Hematopoietic multipotent progenitor cell treated with erythropoietin and hydrocortisone succinate and interleukin-3 and kit ligand, for 15 days (in vitro differentiated cells): ENCODE data around the gene NKAIN2.
"Not testable (repeated sequence)": the region's sequence is repeated elsewhere in the genome, so short reads cannot be mapped to it uniquely, and the experiment has no call there.

ENCODE experiments used
- DNase-seq: peaks from one replicate; pipeline ENCODE4 v3.0.0-alpha.2; 2015; ENCODE audit warnings: low spot score

Gene NKAIN2

DNA sequence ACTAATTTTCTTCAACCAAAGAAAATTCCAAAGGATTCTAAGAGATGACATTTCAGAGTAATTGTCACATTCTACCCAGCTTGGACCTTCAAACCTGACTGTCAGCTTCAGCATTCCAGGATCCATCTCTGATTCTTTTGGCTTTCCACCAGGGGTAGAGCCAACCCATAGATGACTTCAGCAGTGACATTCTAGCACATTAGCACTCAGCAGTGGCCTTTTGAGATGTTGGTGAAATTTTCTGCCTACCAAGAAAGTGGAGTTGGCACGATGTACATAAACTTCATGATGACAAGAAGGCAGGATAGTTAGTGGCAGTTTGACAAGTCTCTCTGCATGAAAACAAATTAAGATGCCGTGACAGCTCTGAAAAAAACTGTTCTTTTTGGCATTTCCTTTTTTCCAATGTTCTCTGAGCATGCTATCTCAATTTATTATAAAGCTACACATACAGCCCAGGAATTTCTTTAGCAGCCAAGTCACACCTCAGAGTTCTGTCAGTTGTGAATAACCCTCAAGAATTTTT is 692.1 kb downstream of the NKAIN2 start:
- DNase-seq: no peak

DNA sequence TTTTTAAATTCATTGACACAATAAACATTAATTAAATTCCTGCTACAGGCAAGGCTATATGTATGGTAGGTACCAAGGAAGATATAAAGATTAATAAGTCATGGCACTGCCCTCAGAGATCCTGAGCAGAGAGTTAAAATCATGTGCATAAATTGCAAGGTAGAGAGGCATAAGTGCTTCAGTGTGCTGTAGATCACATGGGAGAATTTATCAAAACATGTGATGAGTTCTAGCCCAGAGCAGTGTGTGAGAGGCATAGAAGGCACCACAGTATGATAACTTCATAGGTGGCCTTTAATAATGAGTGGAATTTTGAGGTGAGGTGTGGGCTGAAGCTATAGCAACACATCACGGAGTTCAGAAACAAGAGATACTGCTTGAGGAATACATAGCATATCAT is 692.7 kb downstream of the NKAIN2 start:
- no peak for DNase-seq

DNA sequence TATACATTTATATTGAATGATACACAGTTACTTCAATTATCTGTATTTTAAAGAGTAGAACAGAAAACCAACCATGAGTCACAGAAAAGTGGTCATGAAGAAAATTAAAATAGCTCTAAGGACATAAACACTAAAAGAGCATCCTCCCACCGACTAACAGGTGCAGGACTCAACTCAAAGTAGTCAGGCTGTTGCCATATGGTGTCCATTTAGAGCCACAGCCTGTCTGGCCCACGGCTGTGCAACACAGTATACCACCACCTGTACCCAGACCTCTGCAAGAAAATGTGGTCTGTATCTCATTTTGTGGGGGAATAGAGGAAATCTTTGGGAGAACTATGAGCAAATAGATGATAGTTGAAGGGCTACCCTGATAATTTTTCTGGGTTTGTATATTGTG is 708.8 kb downstream of the NKAIN2 start:
- DNase-seq: no peak

DNA sequence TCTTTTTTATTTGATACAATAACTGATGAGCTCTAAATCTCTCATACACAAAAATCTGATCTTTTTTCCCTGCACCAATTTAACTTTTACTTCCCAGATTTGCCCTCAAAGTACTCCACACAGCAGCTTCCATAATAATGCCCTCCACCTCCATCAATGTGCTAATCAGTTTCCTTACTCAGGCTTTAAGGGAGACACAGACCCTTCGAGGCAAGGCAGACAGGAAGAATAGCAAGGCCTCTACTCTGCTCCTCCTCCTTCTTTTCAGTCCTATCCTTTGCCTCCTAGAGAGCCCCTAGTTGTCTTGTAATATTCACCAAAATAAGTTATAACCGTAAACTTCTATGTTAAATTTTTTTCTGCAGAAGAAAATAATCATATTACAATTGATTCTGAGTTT is 713.7 kb downstream of the NKAIN2 start:
- no peak for DNase-seq

GRCh38 chr6:124520514-124520913 is 716.8 kb downstream of the NKAIN2 start:
- DNase-seq: no peak

GRCh38 chr6:124522335-124522734 is 718.7 kb downstream of the NKAIN2 start:
- no peak for DNase-seq

GRCh38 chr6:124524491-124525200 is 721.0 kb downstream of the NKAIN2 start:
- DNase-seq: no peak

GRCh38 chr6:124530926-124531325 is 727.3 kb downstream of the NKAIN2 start:
- no peak for DNase-seq

DNA sequence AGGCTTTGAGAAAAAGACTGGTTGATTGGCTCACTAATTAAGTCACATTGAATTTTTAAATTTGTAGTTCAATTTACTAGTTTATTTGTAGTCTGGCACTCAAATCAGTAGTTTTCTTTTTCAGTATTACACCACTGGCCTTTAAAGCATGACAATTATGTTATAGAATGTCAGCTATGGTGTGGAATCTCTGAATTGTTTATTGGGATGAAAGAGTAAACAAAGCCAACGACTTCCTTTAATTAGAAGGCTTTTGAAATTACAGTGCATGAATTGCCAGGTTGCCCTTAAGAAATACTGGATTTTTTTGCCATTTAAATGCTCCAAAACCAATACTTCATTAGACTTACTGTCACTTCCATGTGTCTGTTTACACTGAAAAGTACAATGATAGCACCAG is 731.6 kb downstream of the NKAIN2 start:
- no peak for DNase-seq

DNA sequence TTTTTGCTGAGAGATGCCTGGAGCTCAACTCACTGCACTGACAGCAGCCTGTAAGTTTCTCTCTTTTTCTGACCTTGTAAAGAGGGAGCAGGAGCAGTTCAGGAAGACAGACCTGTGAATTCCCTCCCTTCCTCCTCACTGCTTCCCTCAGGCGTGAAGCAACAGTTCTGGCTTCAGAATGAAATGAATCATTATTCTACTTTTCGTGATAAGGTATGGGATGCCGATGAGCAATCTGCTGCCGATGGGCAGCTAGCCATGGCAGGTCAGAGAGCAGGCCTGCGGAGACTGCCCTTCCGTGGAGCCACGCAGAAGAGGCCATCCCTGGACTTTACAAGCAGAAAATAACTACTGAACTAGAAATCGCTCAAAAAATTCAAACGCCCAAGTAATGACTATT is 732.1 kb downstream of the NKAIN2 start:
- DNase-seq: no peak

GRCh38 chr6:124536157-124536841 is 732.6 kb downstream of the NKAIN2 start:
- DNase-seq: no peak

GRCh38 chr6:124536842-124537191 is 733.2 kb downstream of the NKAIN2 start:
- DNase-seq: no peak

DNA sequence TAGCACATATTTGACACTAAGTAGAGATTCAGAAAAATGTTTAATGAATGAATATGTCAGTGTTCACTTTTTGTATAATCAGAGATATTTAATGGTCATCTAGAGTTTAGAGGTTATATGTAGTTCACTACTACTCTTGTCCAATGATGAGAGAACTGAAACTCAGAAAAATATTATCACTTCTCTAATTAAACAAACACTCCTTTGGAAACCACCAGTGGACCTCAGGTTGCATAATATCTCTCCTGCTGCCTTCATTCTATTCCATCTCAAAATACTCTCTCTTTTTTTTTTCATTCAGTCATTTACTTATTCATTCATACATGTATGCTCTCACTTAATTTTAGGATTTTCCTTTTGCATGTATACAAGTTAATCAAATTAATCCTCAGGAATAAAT is 735.4 kb downstream of the NKAIN2 start:
- no peak for DNase-seq

DNA sequence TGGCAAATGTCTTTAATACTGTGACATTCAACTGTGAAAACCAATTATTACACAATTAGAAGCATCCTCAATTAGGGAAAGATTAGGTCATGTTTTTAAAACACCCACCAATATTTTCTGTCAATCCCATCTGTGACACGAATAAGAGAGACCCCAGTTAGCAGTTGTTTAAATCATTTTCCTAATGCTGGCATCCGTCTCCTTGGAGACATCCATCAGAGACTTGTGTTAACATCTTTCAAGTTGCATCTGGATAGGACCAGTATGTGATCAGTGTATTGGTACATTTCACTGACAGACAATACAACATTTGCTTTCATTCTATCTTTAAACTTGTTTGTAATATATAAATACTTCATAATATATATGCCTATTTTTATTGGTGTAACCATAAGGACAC is 737.9 kb downstream of the NKAIN2 start:
- no peak for DNase-seq

DNA sequence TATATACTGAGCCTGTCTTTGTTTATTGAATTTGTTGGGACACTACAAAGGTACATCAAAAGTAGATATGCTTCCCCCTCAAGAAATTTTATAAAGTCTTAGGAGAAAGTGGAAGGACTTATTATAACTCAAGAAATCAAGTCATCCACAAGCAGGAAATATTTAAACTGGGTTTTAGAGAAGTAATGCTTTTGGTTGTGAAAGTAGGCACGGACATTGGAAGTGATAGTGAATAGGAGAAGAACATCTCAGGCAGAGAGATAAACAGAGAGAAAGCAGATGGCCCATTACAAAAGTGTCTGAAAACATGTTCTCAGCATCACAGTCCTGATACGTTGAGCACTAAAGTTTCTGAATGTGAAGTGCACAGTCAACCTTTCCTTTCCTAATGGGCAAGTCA is 742.9 kb downstream of the NKAIN2 start:
- DNase-seq: no peak

- DNase-seq: no peak
Measured at GRCh38 chr6:124551711-124552233, 748.1 kb downstream of the NKAIN2 start.

GRCh38 chr6:124557873-124558272 is 754.2 kb downstream of the NKAIN2 start:
- no peak for DNase-seq

- not testable (repeated sequence) for DNase-seq
Measured at GRCh38 chr6:124560078-124560477, 756.4 kb downstream of the NKAIN2 start.

GRCh38 chr6:124560873-124561567 is 757.4 kb downstream of the NKAIN2 start:
- no peak for DNase-seq

DNA sequence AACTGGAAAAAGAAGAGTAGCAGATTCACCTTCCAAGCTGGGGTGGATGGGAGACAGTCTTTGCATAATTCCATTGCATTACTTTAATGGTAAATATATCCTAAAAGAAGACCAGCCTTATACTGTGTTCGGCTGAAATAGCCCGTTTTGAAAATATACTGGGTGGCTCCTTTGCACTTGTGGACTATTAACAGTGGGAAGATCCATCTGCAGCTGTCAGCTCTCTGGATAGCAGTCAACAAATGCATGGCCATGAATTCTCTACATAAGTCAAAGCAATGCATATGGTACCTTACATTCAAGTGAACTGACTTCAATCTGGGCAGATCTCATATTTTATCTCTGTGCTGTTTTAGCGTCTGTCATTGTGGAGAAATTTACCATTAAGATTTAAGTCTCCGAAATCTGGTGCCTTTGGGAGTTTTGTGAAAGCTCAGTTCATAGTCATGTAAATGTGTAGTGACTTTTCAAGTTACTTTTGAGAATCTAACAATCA is 758.0 kb downstream of the NKAIN2 start:
- no peak for DNase-seq

DNA sequence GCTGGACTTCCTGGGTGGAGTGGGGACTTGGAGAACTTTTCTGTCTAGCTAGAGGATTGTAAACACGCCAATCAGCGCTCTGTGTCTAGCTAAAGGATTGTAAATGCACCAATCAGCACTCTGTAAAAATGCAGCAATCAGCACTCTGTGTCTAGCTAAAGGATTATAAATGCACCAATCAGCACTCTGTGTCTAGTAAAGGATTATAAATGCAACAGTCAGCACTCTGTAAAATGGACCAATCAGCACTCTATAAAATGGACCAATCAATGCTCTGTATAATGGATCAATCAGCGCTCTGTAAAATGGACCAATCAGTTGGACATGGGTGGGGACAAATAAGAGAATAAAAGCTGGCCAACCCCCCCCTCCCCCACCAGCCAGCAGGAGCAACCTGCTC is 760.5 kb downstream of the NKAIN2 start:
- DNase-seq: not testable (repeated sequence)

- no peak for DNase-seq
Measured at GRCh38 chr6:124567401-124567800, 763.7 kb downstream of the NKAIN2 start.

DNA sequence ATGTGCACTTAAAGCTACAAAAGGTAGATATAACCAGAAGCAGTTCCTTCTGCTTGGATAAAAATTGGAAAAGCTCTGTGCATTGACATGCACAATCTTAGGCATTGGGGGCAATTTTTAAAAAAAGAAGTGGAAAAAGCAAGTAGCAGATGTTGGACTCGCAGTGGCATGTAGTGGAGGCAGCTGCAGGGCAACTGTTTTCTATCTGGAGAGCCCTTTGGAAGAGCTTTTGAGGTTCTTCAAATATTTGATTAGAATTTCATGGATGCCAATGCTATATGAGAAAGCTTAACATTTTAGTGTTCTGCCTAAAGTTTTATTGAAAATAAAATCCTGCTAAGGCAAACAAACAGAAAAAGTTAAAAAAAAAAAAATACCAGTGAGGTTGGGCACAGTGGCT is 770.3 kb downstream of the NKAIN2 start:
- no peak for DNase-seq
